Neural progenitor cell (in vitro differentiated cells): ENCODE measurements around the gene FHOD3. TPM values are rescaled to one million over a fixed set of nuclear protein-coding genes. Genes with fewer than 3 reads are reported as not detected.

ENCODE experiments used
- DNase-seq: peaks from one replicate; pipeline ENCODE4 v3.0.0-alpha.2; 2016; ENCODE audit warnings: low spot score
- H2AFZ ChIP-seq: fragments of 200-600 bp; sonication (generic); replicated peaks from 2 replicates; pipeline ENCODE4 v1.6.1; 2016; ENCODE audit warnings: antibody characterized with exemption
- H3F3A ChIP-seq: fragments of 200-600 bp; sonication (generic); 2 replicates; pipeline ENCODE4 v1.6.1; 2016; ENCODE audit warnings: antibody characterized with exemption, low read depth
- H3K27ac ChIP-seq: fragments of 200-600 bp; sonication (generic); 2 replicates; pipeline ENCODE4 v1.5.1; 2016; ENCODE audit warnings: mild to moderate bottlenecking
- H3K27me3 ChIP-seq: fragments of 200-600 bp; sonication (generic); 2 replicates; pipeline ENCODE4 v1.6.1; 2016; ENCODE audit warnings: mild to moderate bottlenecking, moderate library complexity
- H3K36me3 ChIP-seq: fragments of 200-600 bp; sonication (generic); 2 replicates; pipeline ENCODE4 v1.5.1; 2016
- H3K4me1 ChIP-seq: fragments of 200-600 bp; sonication (generic); 2 replicates; pipeline ENCODE4 v1.6.1; 2016; ENCODE audit warnings: mixed run types
- H3K4me2 ChIP-seq: fragments of 200-600 bp; sonication (generic); 2 replicates; pipeline ENCODE4 v1.6.1; 2016
- H3K4me3 ChIP-seq: fragments of 200-600 bp; sonication (generic); 2 replicates; pipeline ENCODE4 v1.5.1; 2016
- H3K79me2 ChIP-seq: fragments of 200-600 bp; sonication (generic); 2 replicates; pipeline ENCODE4 v1.6.1; 2016; ENCODE audit warnings: low read depth
- H3K9ac ChIP-seq: fragments of 200-600 bp; sonication (generic); 2 replicates; pipeline ENCODE4 v1.6.1; 2016
- H3K9me3 ChIP-seq: fragments of 200-600 bp; sonication (generic); 2 replicates; pipeline ENCODE4 v1.5.1; 2016; ENCODE audit warnings: low read depth
- H4K20me1 ChIP-seq: fragments of 200-600 bp; sonication (generic); 2 replicates; pipeline ENCODE4 v1.6.1; 2016; ENCODE audit warnings: low read depth
- H3K27ac Mint-ChIP-seq: 3 replicates; pipeline ENCODE4 v1.8.0; 2021; ENCODE audit warnings: mixed read lengths
- H3K27me3 Mint-ChIP-seq: 2 replicates; pipeline ENCODE4 v1.8.0; 2022; ENCODE audit warnings: low read depth, mild to moderate bottlenecking, inconsistent platforms, moderate library complexity, mixed read lengths; ENCODE audit not compliant: insufficient read depth
- H3K36me3 Mint-ChIP-seq: 3 replicates; pipeline ENCODE4 v1.8.0; 2021; ENCODE audit warnings: mixed read lengths
- H3K4me1 Mint-ChIP-seq: 3 replicates; pipeline ENCODE4 v1.8.0; 2021; ENCODE audit warnings: mixed read lengths
- H3K4me3 Mint-ChIP-seq: 3 replicates; pipeline ENCODE4 v1.8.0; 2021; ENCODE audit warnings: mild to moderate bottlenecking, moderate library complexity, mixed read lengths
- H3K9me3 Mint-ChIP-seq: 3 replicates; pipeline ENCODE4 v1.8.0; 2020; ENCODE audit warnings: mixed read lengths
- CTCF ChIP-seq: fragments of 200-600 bp; sonication (generic); IDR thresholded peaks from 2 replicates; pipeline ENCODE4 v1.5.1; 2017; ENCODE audit warnings: antibody characterized with exemption, mild to moderate bottlenecking
- EZH2 ChIP-seq: fragments of 200-600 bp; sonication (generic); IDR thresholded peaks from 2 replicates; pipeline ENCODE4 v1.6.1; 2017; ENCODE audit warnings: antibody characterized with exemption, mild to moderate bottlenecking, moderate library complexity
- EZH2phosphoT487 ChIP-seq: fragments of 200-600 bp; sonication (generic); IDR thresholded peaks from 2 replicates; pipeline ENCODE4 v1.6.1; 2017; ENCODE audit warnings: antibody characterized with exemption
- total RNA-seq: library from RNA; depleted of rRNA; stranded (reverse); fragments of >200 nt; gene quantifications from 2 replicates; pipeline ENCODE4 v1.2.3, GENCODE V29; 2015; ENCODE audit warnings: low replicate concordance

The FHOD3 gene
- total RNA-seq, 1 donor from 2014 or later, result 69.7 TPM

- Mint-ChIP-seq H3K4me1 (peaks cover 4% of the 10 kb centered on the region), H3K27ac (no peak overlapping the region), H3K27me3 (peaks cover 3% of the 10 kb centered on the region), H3K9me3 (peaks cover 4% of the 10 kb centered on the region), H3K4me3 (no peak overlapping the region), H3K36me3 (peaks cover 9% of the 10 kb centered on the region)
- Histone ChIP-seq H3K79me2 (peaks cover 66% of the 10 kb centered on the region), H3K27ac (no peak overlapping the region), H3K4me3 (no peak overlapping the region), H3F3A (no peaks in the 10 kb centered on the region), H3K4me2 (no peak overlapping the region), H3K9ac (no peak overlapping the region), H3K27me3 (no peaks in the 10 kb centered on the region), H3K36me3 (no peaks in the 10 kb centered on the region), H4K20me1 (peaks cover 12% of the 10 kb centered on the region), H2AFZ (no peak overlapping the region), H3K9me3 (no peaks in the 10 kb centered on the region), H3K4me1 (peaks cover 5% of the 10 kb centered on the region)
- TF ChIP-seq EZH2 (no peak), CTCF (no peak), EZH2phosphoT487 (no peak)
- no peak for DNase-seq
Measured at GRCh38 chr18:36427369-36427768, 129.9 kb downstream of the FHOD3 start.

DNA sequence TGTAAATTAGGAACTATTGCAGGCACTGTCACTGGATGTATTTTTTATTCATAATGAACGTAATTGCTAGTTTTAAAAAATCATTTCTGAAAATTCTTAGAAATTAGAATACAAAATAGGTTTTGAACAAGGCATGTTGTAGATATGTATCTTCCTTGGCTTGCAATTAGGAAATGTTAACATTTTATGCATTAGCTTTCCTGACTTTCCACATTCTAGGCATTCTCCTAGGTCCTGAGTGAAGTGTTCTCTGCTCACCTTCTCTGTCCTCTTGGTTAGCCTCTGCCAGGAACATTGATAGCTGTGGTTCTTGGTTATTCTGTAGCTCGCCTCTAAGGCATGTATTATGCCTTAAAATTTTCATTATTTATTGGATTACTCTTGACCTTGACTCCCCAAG lies 130.3 kb downstream of the FHOD3 start:
- H3K4me3 Mint-ChIP-seq, result no peak overlapping the region
- TF ChIP-seq EZH2phosphoT487 (no peak), EZH2 (no peak), CTCF (no peak)
- no peak overlapping the region for H3K27ac Mint-ChIP-seq

GRCh38 chr18:36428431-36429029 lies 131.0 kb downstream of the FHOD3 start:
- peaks cover 9% of the 10 kb centered on the region for H4K20me1 ChIP-seq
- Mint-ChIP-seq H3K27me3 (peaks cover 3% of the 10 kb centered on the region), H3K4me3 (no peak overlapping the region), H3K36me3 (peaks cover 9% of the 10 kb centered on the region), H3K9me3 (peaks cover 4% of the 10 kb centered on the region), H3K4me1 (no peaks in the 10 kb centered on the region), H3K27ac (no peak overlapping the region)
- H2AFZ ChIP-seq, result no peak overlapping the region
- no peaks in the 10 kb centered on the region for H3K9me3 ChIP-seq
- no peak overlapping the region for H3K27ac ChIP-seq
- H3K4me1 ChIP-seq, result no peaks in the 10 kb centered on the region
- no peaks in the 10 kb centered on the region for H3K36me3 ChIP-seq
- no peaks in the 10 kb centered on the region for H3F3A ChIP-seq
- no peaks in the 10 kb centered on the region for H3K27me3 ChIP-seq
- peaks cover 67% of the 10 kb centered on the region for H3K79me2 ChIP-seq
- no peak overlapping the region for H3K4me2 ChIP-seq
- TF ChIP-seq EZH2phosphoT487, result no peak
- no peak for TF ChIP-seq CTCF
- no peak for TF ChIP-seq EZH2
- no peak overlapping the region for H3K9ac ChIP-seq
- H3K4me3 ChIP-seq, result no peak overlapping the region
- no peak for DNase-seq

More for the DNA sequence above, 130.3 kb downstream of the FHOD3 start:
- Histone ChIP-seq H3K27me3 (no peaks in the 10 kb centered on the region), H4K20me1 (peaks cover 13% of the 10 kb centered on the region), H3K36me3 (no peaks in the 10 kb centered on the region), H3F3A (no peaks in the 10 kb centered on the region), H3K79me2 (peaks cover 66% of the 10 kb centered on the region), H3K27ac (no peak overlapping the region), H3K4me3 (no peak overlapping the region), H3K9ac (no peak overlapping the region), H3K4me1 (peaks cover under 1% of the 10 kb centered on the region), H2AFZ (no peak overlapping the region), H3K4me2 (no peak overlapping the region), H3K9me3 (no peaks in the 10 kb centered on the region)
- Mint-ChIP-seq H3K9me3 (peaks cover 4% of the 10 kb centered on the region), H3K27me3 (peaks cover 3% of the 10 kb centered on the region), H3K36me3 (peaks cover 9% of the 10 kb centered on the region), H3K4me1 (peaks cover 3% of the 10 kb centered on the region)
- DNase-seq, result no peak
